Measurements from ENCODE around the gene GRP.

Gene GRP

DNA sequence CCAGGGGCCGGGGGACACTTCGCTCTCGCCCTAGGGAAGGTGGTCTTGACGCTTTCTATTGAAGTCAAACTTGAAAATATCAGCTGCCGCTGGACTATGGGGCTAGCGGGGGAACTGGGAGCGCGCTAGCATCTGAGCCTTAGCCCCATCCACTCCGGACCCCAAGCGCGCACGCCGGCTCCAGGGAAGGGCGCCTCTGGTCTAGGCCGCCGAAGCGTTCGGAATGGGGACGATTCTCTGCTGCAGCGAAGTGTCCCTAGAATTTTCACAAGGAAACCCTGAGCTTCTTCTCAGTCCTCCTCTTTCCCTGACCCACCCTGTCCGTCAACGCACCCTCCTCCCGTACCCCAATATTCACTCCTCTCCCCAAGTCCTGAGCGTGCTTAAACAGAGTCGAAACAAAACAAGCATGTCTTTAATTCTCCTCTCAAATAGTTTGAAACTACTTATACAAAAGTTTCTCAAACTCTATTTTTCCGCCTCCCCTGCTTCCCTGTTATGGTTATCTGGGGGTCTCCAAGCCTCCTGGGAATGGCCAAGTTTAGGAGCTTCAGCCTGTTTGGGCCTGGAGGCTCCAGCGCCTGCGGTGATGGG is 48.3 kb downstream of the GRP start:
- FAIRE-seq: no peak

- no peak for FAIRE-seq
These were observed 49.0 kb downstream of the GRP start for GRCh38 chr18:59268721-59269562.

DNA sequence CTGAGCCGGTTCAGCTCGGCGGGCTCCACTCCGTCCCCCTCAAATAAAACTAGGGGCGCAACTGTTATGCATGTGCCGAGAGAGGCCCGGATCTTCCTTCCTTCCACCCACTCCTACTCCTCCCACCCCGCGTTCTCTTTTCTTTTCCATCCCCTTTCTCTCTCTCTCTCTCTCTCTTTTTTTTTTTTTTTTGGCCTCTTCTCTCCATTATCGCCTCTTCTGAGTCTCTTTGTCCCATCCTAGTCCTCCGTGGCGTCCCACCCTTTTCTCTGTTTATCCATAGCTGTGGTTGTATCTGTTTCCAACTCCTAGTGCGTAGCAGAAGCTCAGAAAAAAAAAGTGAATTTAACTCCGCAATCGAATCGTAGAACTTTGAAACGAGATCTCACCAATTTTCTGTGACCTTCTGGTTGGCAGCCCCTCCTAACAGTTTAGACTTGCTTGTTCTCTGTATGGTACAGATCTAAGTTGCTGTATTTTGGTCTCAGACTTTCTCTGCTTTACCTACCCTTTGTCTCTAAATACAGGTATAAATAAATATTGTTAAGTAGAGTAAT is 49.7 kb downstream of the GRP start:
- no peak for FAIRE-seq

DNA sequence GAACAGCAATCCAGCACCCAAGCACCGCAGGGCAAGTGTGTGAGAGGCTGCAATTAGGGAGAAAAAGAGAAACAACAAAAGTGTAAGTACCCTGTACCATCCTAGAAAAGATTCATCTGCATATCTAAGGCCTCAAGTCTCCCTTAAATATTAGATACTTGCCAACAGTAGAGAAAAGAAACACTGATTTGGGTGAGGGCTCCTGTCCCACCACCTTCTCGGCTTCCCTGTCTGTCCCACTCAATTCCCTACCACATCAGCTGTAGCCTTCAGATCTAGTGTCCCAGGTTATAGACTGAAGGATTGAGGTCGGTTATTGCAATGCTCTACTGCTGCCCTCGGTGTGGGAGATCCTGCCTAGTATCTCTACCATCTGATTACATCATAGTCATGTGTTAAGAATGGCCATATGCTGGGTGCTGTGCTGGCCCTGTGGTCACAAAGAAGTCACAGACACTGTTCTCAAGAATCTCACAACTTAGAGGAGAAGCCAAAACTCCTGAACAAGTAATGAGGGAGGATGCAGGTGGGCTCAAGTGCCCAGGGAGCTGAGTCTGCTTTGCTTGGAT is 50.8 kb downstream of the GRP start:
- FAIRE-seq: no peak

DNA sequence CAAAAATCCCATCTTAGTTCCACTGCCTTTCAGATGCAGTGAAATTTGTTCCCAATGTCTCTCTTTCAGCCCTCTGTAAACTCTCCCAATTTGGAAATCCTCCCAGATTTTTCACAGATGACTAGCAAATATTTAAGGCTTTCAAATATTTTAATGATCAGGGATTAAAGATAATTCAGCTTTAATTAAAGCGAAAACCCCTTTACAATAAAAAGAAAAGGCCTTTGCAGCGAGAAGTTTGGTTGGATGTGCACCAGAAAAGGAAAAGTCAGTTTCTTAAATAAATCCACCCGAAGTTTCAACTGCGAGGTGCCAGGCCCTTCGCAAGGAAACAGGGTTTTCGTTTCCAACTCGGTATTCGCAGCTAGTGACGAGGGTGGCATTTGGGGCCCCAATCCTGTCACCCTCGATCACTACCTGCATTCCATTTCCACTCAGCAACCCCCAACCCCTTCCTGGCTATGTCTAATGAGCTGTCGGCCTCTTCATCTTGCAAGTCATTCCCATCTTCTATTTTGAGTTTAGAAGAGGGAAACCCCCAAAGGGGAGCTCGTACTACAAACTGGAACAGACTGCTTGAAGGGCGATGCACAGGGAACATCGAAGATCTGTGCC is 51.8 kb downstream of the GRP start:
- no peak for FAIRE-seq

- no peak for FAIRE-seq
These were observed 52.4 kb downstream of the GRP start for GRCh38 chr18:59272221-59272888.

GRCh38 chr18:59272891-59273758 is 53.2 kb downstream of the GRP start, which contains the start of gene RAX:
RAX (minus strand) TSS chr18:59273454; CDS start chr18:59273206, 248 bp downstream.
- FAIRE-seq: no peak

- FAIRE-seq: no peak
These were observed 54.0 kb downstream of the GRP start for GRCh38 chr18:59273759-59274532.

- FAIRE-seq: no peak
These were observed 54.6 kb downstream of the GRP start for GRCh38 chr18:59274533-59274928.

DNA sequence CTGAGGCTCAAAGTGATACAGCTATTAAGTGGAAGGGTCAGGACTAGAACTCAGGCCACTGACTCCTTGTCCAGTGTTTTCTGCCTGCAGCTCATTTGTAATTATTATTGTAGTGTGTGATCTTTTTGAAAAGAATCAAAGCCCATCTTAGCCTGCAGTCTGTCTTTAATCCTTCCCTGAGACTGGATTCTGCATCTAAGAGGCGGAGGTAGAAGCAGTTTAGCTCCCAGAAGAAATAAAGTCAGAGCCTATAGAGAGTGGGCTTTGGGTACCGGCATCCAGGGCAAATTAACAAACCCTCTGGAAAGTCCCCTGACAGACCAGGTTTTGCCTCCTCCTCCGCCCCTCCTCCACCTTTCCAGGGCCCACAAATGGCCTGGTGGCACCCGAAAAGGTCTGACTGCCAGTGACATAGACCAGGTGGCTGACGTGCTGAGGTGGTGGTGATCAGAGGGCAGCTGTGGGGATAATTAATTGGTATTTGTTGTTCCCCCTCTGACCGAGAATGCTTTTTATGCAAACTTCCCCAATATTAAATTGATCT is 55.5 kb downstream of the GRP start:
- no peak for FAIRE-seq

GRCh38 chr18:59276047-59276446 is 56.1 kb downstream of the GRP start:
- FAIRE-seq: no peak

DNA sequence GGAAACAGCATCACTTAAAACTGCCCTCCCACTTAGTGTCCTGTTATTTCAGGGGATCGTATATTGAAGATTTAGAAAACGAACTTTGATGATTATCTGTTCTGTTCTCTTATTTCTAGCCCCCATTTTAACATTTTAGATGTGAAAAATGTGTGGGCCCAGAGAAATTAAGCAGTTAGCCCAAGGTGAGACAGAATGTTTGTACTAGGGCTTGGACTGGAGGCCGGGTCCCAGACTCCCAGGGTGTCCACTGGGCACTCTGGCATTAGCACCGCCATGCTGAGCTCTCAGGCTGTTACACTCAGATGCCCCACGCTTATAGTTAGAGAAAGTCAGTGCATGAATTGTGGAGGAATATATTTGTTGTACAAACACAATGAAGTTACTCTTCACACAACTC is 58.8 kb downstream of the GRP start:
- FAIRE-seq: no peak

- FAIRE-seq: no peak
These were observed 59.2 kb downstream of the GRP start for GRCh38 chr18:59279193-59279592.

DNA sequence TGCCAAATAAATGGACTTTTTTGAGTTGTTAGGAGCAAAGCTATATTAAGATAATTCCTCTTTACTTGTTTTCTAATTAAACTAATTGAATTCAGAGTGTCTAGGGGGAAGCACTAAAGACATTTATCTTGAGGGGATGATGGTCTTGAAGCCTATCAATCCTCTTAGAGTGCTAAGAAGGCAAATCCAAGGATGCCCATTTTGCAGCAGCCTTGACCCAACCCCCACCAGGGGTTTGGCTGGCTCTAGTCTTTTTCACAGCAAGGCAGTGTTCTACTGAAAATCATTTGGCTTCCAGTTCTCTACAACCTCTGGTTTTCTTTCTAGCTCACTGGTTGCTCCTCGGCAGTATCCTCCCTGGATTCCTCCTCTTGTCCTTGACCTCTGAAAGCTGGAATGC is 59.8 kb downstream of the GRP start:
- FAIRE-seq: no peak

Measured in A204.1 (cell line).